Brain microvascular endothelial cell (primary cell): ENCODE data around the gene ZNF385D.
"Not testable (repeated sequence)": the region's sequence is repeated elsewhere in the genome, so short reads cannot be mapped to it uniquely, and the experiment has no call there.

Source experiments
- DNase-seq: peaks from one replicate; pipeline ENCODE4 v3.0.0-alpha.2; 2020
- H3K27ac ChIP-seq: fragments of 250-450 bp; sonication (Bioruptor Pico); 2 replicates; pipeline ENCODE4 v1.5.1; 2020; ENCODE audit warnings: mild to moderate bottlenecking, moderate library complexity
- H3K27me3 ChIP-seq: fragments of 250-450 bp; sonication (Bioruptor Pico); replicated peaks from 2 replicates; pipeline ENCODE4 v1.5.1; 2020; ENCODE audit warnings: mild to moderate bottlenecking
- H3K36me3 ChIP-seq: fragments of 250-450 bp; sonication (Bioruptor Pico); replicated peaks from 2 replicates; pipeline ENCODE4 v1.5.1; 2020; ENCODE audit warnings: mild to moderate bottlenecking
- H3K4me3 ChIP-seq: 2 replicates; pipeline ENCODE4 v1.5.1; 2011; ENCODE audit warnings: low read depth, mild to moderate bottlenecking, control low read depth, low read length, moderate library complexity
- in situ Hi-C: cut with HindIII; loops from 2 replicates; pipeline ENCODE4 v1.10.0; 2017; ENCODE audit warnings: low sequenced_read_pairs, low pct_ligation_motif_present
- TF ChIP-seq, protein P1 (sequence below): IDR thresholded peaks from 2 replicates; pipeline ENCODE4 v1.5.1; 2011; ENCODE audit warnings: low read depth, mild to moderate bottlenecking, moderate library complexity, low read length, control low read depth, inconsistent platforms; ENCODE audit errors: missing control alignments

ZNF385D gene

GRCh38 chr3:21505711-21506460 is 245.1 kb downstream of the ZNF385D start:
- no peak overlapping the region for H3K4me3 ChIP-seq
- H3K36me3 ChIP-seq = no peaks in the 10 kb centered on the region
- no peak for DNase-seq
- TF ChIP-seq, protein P1, sequence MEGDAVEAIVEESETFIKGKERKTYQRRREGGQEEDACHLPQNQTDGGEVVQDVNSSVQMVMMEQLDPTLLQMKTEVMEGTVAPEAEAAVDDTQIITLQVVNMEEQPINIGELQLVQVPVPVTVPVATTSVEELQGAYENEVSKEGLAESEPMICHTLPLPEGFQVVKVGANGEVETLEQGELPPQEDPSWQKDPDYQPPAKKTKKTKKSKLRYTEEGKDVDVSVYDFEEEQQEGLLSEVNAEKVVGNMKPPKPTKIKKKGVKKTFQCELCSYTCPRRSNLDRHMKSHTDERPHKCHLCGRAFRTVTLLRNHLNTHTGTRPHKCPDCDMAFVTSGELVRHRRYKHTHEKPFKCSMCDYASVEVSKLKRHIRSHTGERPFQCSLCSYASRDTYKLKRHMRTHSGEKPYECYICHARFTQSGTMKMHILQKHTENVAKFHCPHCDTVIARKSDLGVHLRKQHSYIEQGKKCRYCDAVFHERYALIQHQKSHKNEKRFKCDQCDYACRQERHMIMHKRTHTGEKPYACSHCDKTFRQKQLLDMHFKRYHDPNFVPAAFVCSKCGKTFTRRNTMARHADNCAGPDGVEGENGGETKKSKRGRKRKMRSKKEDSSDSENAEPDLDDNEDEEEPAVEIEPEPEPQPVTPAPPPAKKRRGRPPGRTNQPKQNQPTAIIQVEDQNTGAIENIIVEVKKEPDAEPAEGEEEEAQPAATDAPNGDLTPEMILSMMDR = no peak
- H3K27me3 ChIP-seq = no peaks in the 10 kb centered on the region
- H3K27ac ChIP-seq = no peak overlapping the region
- in situ Hi-C loops = no loop called here

GRCh38 chr3:21502656-21503055 is 248.4 kb downstream of the ZNF385D start:
- no peak overlapping the region for H3K4me3 ChIP-seq
- no peak overlapping the region for H3K27ac ChIP-seq
- DNase-seq = no peak
- H3K27me3 ChIP-seq = no peaks in the 10 kb centered on the region
- in situ Hi-C loops = no loop called here
- no peaks in the 10 kb centered on the region for H3K36me3 ChIP-seq
- TF ChIP-seq, protein P1 = no peak

- DNase-seq = no peak
- Histone ChIP-seq H3K4me3 (no peak overlapping the region), H3K36me3 (no peaks in the 10 kb centered on the region), H3K27ac (no peak overlapping the region), H3K27me3 (no peaks in the 10 kb centered on the region)
- in situ Hi-C loops = no loop called here
- TF ChIP-seq, protein P1 = no peak
Observed at GRCh38 chr3:21500834-21501233, 250.2 kb downstream of the ZNF385D start.

GRCh38 chr3:21490671-21491070 is 260.3 kb downstream of the ZNF385D start:
- H3K27me3 ChIP-seq, DNase-seq, H3K27ac ChIP-seq, H3K4me3 ChIP-seq, in situ Hi-C loops, H3K36me3 ChIP-seq: not testable (repeated sequence)

DNA sequence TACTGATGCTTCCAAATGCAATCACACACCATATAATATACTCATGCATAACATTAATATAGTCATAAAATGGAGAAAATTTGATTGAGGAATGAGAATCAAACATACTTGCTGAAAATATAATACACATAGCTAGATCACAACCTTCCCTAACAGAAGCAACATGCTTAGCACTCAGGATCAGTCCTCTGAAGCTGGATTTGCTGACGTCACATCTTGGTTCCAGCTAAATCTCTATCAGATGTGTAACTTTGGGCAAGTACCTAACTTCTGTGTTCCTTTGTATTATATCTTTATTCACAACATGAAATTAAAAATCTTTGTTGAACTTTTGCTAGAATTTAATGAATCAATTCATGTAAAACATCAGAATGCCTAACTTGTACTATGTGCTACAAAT is 263.5 kb downstream of the ZNF385D start:
- DNase-seq = no peak
- Histone ChIP-seq H3K4me3 (no peak overlapping the region), H3K27me3 (no peaks in the 10 kb centered on the region), H3K27ac (no peak overlapping the region), H3K36me3 (no peaks in the 10 kb centered on the region)
- TF ChIP-seq, protein P1 = no peak
- in situ Hi-C loops = no loop called here

GRCh38 chr3:21486024-21486935 is 264.7 kb downstream of the ZNF385D start:
- DNase-seq, H3K36me3 ChIP-seq, H3K27me3 ChIP-seq, in situ Hi-C loops, H3K4me3 ChIP-seq, H3K27ac ChIP-seq: not testable (repeated sequence)
